GM12875 (cell line): Measurements from ENCODE around the gene EEIG2.

Experiments
- H3K4me3 ChIP-seq: one replicate; pipeline ENCODE4 v1.5.1; 2011; ENCODE audit warnings: low read depth, low read length, control low read depth
- CTCF ChIP-seq: IDR thresholded peaks from 2 replicates; pipeline ENCODE4 v1.5.1; 2011; ENCODE audit warnings: low read depth, mild to moderate bottlenecking, control low read depth, inconsistent platforms, low read length, moderate library complexity, borderline replicate concordance; ENCODE audit not compliant: insufficient read depth

EEIG2 gene

GRCh38 chr1:108569097-108569728, 9.3 kb downstream of the EEIG2 start:
- no peak for TF ChIP-seq CTCF
- no peak overlapping the region for H3K4me3 ChIP-seq

DNA sequence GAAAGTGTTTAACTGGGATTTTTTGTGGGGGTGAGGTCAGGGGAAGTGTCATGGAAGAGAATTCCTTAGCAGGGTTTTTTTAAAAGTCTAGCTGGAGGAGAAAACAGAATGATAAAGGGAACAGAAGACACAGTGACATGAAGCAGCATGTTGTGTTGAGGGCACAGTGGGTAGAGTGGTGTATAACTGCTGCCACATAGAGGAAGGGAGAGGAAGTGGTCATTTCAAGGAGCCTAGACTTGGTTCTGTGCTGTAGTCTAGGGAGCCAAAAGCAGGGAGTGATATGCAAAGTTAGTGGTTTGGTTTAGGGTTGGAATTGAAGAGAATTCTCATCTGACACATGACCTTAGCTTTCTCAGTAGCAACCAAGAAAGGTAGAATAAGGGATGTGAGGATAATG, 10.2 kb downstream of the EEIG2 start:
- H3K4me3 ChIP-seq, result no peak overlapping the region
- peak; percentile 66 for TF ChIP-seq CTCF

- no peak for TF ChIP-seq CTCF
- H3K4me3 ChIP-seq, result no peak overlapping the region
Observed at GRCh38 chr1:108570998-108571401, 11.1 kb downstream of the EEIG2 start.

DNA sequence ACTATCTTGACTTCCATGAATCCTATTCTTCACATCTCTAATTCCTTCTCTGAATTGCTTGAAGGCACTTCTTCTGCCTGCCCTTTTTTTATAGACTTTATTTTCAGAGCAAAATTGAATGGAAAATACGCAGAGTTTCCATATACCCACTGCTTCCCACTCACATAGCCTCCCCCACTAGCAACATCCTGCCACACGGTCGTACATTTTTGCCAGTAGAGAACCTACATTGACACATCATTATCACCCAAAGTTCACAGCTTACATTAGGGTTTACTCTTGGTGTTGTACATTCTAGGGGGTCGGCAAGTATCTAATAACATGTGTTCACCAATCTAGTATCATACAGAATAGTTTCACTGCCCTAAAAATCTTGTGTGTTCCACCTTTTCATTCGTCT, 12.3 kb downstream of the EEIG2 start:
- no peak overlapping the region for H3K4me3 ChIP-seq
- no peak for TF ChIP-seq CTCF

DNA sequence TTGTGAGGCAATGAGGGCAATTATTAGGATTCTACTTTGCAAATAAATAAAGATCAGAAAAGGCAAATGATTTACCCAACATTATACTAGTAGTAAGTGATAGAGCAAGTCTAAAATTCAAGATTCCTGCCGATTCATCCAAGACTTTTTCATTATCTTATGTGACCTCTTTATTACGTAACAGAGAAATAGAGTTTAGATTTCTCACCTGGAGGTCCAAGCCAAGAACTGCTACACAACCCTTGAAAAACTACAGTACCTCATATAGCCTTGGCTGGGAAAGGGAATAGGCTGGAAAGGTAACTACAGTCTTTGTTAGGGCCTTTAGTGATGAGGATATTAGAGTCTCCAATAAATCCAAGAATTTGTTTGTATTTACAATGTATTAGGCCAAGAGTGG, 13.3 kb downstream of the EEIG2 start:
- no peak for TF ChIP-seq CTCF
- no peak overlapping the region for H3K4me3 ChIP-seq

GRCh38 chr1:108574008-108574407, 14.1 kb downstream of the EEIG2 start:
- no peak overlapping the region for H3K4me3 ChIP-seq
- no peak for TF ChIP-seq CTCF

DNA sequence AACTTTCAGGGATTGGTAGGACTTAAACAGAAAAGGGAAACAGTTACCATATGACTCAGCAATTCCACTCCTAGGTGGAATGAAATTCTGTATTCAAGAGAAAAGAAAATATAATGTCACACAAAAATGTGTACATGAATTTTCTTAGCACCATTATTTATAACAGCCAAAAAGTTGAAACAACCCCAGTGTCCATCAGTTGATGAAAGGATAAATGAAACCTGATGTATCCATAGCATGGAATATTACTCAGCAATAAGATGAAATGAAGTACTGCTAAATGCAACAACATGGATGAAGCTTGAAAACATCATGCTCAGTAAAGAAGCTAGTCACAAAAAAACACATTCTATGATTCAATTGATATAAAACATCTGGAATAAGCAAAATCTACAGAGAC, 15.5 kb downstream of the EEIG2 start:
- H3K4me3 ChIP-seq, result no peak overlapping the region
- TF ChIP-seq CTCF, result no peak
